ENCODE measurements around the gene RCHY1.
A peak's percentile ranks its signal among the peaks of the same experiment; 100 is the strongest.
"Not testable (repeated sequence)": the region's sequence is repeated elsewhere in the genome, so short reads cannot be mapped to it uniquely, and the experiment has no call there.

RCHY1 gene

DNA sequence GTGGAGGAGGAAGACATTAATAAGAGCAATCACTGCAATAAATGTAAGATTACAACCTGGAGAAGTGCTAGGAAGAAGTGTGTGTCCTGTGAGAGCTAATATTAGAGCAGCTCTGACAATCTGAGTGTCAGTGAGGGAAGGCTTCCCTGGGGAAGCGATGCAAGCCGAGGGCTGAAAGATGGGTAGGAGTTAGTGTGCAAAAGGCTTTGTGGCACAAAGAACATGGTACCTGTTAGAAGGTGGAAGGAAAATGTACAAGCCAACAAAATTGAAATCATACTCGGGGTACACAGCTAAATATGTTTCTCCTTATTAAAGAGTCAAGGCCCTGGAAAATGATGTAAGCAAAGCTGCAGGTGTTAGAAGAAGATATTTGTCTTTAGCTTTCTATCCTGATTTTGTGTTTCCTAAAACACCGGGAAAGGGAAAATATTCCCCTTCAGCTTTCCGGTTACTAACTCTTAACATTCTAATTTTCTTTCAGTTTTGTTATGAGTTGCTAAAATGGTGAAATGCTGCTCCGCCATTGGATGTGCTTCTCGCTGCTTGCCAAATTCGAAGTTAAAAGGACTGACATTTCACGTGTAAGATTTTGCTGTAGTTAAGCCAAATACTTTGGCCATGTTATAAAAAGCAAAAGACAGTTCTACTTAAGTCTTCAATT lies 878 bp upstream of the RCHY1 start:
- Histone ChIP-seq H3K9me3 (ENCODE audit: control insufficient read depth, insufficient read depth, low read length) (no peaks in the 10 kb centered on the region), H3K9ac (ENCODE audit: low read depth, low read length) (peak overlapping the region; percentile 85), H3K4me1 (ENCODE audit: control insufficient read depth, insufficient read depth, low read length) (peaks cover 34% of the 10 kb centered on the region), H3K27ac (ENCODE audit: low read depth, low read length) (peak overlapping the region; percentile 95), H3K27me3 (ENCODE audit: control insufficient read depth, insufficient read depth, low read length) (no peaks in the 10 kb centered on the region), H3K36me3 (ENCODE audit: control insufficient read depth, insufficient read depth, low read length) (peaks cover 26% of the 10 kb centered on the region), H3K4me3 (ENCODE audit: low read depth, low read length) (peak overlapping the region; percentile 83)

DNA sequence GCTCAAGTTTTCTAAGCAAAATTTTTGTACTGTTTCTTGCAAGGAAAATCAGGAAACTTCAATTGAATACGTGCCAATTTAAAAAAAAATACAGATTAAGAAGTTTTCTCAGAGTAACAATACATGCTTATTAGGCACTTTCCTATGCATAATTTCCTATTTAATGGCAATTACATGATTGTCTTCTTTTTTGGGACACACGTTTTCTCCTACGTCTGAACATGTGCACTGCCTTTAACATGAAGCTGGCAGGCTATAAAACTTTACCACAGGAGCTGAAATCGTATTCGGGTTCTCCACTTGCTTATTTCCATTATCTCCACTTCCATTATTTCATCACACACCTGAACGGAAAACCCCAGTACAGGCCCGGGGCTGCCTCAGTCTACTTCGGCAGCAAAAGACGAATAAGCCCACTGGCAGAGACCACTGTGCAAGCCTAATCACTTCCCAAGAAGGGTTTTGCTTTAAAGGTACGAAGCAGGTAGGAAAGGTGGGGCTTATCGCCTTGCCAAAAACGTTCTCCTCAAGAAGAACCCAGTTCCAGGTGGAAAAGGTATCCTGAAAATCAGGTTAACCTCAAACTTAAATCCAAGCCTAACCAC lies 575 bp downstream of the RCHY1 start:
- Histone ChIP-seq H3K4me3 (ENCODE audit: low read depth, low read length) (peak overlapping the region; percentile 83), H3K36me3 (ENCODE audit: control insufficient read depth, insufficient read depth, low read length) (peaks cover 23% of the 10 kb centered on the region), H3K27me3 (ENCODE audit: control insufficient read depth, insufficient read depth, low read length) (no peaks in the 10 kb centered on the region), H3K9ac (ENCODE audit: low read depth, low read length) (peak overlapping the region; percentile 85), H3K9me3 (ENCODE audit: control insufficient read depth, insufficient read depth, low read length) (no peaks in the 10 kb centered on the region), H3K27ac (ENCODE audit: low read depth, low read length) (peak overlapping the region; percentile 95), H3K4me1 (ENCODE audit: control insufficient read depth, insufficient read depth, low read length) (peaks cover 34% of the 10 kb centered on the region)

DNA sequence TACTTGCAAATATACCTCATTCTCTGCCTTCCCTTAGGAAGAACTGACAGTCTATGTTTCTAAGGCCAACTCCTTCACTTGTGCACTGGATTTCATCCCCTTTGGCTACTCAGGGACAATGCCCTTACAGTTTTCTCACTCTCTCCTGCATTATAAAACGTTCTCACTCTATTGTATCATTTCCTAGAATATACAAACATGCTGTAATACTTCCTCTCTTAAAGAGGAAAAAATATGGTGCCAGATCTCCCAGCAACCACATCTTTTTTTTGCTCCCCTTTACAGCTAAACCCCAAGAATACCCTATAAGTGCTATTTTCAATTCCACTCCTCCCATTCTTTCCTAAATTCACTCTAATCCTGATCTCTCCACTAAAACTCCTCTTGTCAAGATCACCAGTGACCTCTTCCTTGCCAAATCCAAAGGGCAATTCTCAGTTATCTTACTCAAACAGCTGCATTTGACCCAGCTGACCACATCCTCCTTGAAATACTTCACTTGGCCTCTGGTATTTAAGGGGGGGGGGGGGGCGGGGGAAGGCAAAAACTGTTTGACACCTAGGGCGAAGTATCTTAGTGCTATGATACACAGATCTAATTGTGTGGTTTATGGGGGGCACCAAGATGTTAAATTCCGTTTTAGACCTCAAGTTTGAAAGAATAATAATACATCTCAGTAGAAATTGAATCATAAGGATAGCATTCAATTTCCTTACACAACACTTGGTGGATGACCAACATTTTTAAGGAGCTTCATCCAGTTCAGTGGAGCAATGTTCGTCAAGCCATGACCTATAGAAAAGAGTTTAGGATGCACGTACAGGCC lies 1.6 kb downstream of the RCHY1 start:
- H3K4me3 ChIP-seq (ENCODE audit: low read depth, low read length): peak overlapping the region; percentile 83
- no peaks in the 10 kb centered on the region for H3K27me3 ChIP-seq (ENCODE audit: control insufficient read depth, insufficient read depth, low read length)
- H3K9ac ChIP-seq (ENCODE audit: low read depth, low read length): no peak overlapping the region
- peaks cover 34% of the 10 kb centered on the region for H3K4me1 ChIP-seq (ENCODE audit: control insufficient read depth, insufficient read depth, low read length)
- H3K27ac ChIP-seq (ENCODE audit: low read depth, low read length): peak overlapping the region; percentile 81
- H3K36me3 ChIP-seq (ENCODE audit: control insufficient read depth, insufficient read depth, low read length): peaks cover 24% of the 10 kb centered on the region
- H3K9me3 ChIP-seq (ENCODE audit: control insufficient read depth, insufficient read depth, low read length): no peaks in the 10 kb centered on the region

DNA sequence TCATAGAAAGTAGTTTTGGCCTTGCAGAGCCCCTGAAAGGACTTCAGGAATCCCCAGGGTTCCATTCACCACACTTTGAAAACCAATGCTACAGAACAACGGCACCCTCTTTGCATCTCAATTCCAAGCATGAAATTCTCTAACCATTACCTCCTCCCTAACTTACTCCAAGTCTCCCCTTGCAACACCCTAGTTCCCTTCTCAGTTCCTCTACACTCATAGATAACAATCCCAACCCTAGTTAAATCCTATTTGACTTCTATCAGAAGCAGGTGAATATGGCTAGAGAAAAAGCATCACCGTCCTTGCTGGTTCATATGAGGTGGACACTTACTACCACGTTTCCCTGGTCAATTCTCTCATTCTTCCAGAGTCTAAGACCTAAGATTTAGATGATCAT lies 2.4 kb downstream of the RCHY1 start:
- H3K4me3 ChIP-seq (ENCODE audit: low read depth, low read length): peak overlapping the region; percentile 83
- H3K9ac ChIP-seq (ENCODE audit: low read depth, low read length): no peak overlapping the region; the same call in 1 of the 2 replicates

DNA sequence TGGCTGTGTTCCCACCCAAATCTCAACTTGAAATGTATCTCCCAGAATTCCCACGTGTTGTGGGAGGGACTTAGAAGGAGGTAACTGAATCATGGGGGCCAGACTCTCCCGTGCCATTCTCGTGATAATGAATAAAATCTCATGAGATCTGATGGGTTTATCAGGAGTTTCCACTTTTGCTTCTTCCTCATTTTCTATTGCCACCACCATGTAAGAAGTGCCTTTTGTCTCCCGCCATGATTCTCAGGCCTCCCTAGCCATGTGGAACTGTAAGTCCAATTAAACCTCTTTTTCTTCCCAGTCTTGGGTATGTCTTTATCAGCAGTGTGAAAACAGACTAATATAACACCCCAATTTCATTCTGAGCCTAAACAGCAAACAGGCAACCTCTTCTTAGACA lies 4.6 kb downstream of the RCHY1 start:
- not testable (repeated sequence) for H3K9me3 ChIP-seq (ENCODE audit: control insufficient read depth, insufficient read depth, low read length); H3K27ac ChIP-seq (ENCODE audit: low read depth, low read length); H3K9ac ChIP-seq (ENCODE audit: low read depth, low read length); H3K27me3 ChIP-seq (ENCODE audit: control insufficient read depth, insufficient read depth, low read length); H3K4me3 ChIP-seq (ENCODE audit: low read depth, low read length)
- Histone ChIP-seq H3K36me3 (ENCODE audit: control insufficient read depth, insufficient read depth, low read length) (peaks cover 42% of the 10 kb centered on the region), H3K4me1 (ENCODE audit: control insufficient read depth, insufficient read depth, low read length) (peaks cover 27% of the 10 kb centered on the region)

More for the DNA sequence above, 2.4 kb downstream of the RCHY1 start:
- Histone ChIP-seq H3K36me3 (ENCODE audit: control insufficient read depth, insufficient read depth, low read length) (peaks cover 26% of the 10 kb centered on the region), H3K9me3 (ENCODE audit: control insufficient read depth, insufficient read depth, low read length) (no peaks in the 10 kb centered on the region), H3K4me1 (ENCODE audit: control insufficient read depth, insufficient read depth, low read length) (peaks cover 34% of the 10 kb centered on the region), H3K27ac (ENCODE audit: low read depth, low read length) (peak overlapping the region; percentile 81), H3K27me3 (ENCODE audit: control insufficient read depth, insufficient read depth, low read length) (no peaks in the 10 kb centered on the region)

DNA sequence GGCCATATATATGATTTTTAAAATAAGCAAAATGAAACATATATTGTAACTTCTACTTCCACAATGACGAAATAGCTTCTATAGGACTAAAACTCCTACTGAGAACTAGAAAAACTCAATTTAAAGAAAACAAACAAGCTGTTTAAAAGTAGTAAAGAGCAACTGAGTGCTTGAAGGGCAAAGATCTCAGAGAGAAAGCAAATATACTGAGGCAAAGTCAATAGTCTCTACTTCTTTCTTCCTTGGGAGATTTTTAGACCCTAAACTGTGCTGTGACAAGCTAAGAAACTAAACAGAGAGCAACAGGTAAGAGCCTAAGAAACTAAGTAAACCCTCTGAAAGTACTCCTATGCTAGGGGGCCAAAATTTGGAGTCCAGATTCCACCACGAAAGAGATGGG lies 8.6 kb downstream of the RCHY1 start:
- Histone ChIP-seq H3K36me3 (ENCODE audit: control insufficient read depth, insufficient read depth, low read length) (peaks cover 62% of the 10 kb centered on the region), H3K27ac (ENCODE audit: low read depth, low read length) (peak overlapping the region; percentile 7), H3K4me3 (ENCODE audit: low read depth, low read length) (no peak overlapping the region), H3K4me1 (ENCODE audit: control insufficient read depth, insufficient read depth, low read length) (no peaks in the 10 kb centered on the region), H3K27me3 (ENCODE audit: control insufficient read depth, insufficient read depth, low read length) (no peaks in the 10 kb centered on the region), H3K9me3 (ENCODE audit: control insufficient read depth, insufficient read depth, low read length) (no peaks in the 10 kb centered on the region), H3K9ac (ENCODE audit: low read depth, low read length) (no peak overlapping the region)

DNA sequence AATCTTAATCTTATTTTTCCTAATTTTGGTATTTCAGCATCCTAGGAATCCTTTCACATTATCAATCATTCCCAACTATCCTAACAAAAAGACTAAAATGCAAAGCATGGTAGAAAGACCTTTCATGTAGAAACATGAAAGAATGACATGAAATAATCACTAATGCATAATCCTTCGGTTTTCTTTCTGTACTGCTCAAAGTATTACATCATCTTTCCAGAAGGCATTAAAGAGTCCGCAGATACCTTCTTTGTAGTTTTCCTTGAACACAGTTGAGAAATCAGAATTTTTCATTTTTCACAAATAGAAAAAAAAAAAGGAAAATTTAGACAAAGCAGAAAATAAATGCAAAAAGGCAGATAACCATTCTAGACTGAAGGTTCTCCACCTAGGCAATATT lies 11.5 kb downstream of the RCHY1 start:
- no peaks in the 10 kb centered on the region for H3K27me3 ChIP-seq (ENCODE audit: control insufficient read depth, insufficient read depth, low read length)
- H3K4me3 ChIP-seq (ENCODE audit: low read depth, low read length): no peak overlapping the region
- no peaks in the 10 kb centered on the region for H3K9me3 ChIP-seq (ENCODE audit: control insufficient read depth, insufficient read depth, low read length)
- H3K4me1 ChIP-seq (ENCODE audit: control insufficient read depth, insufficient read depth, low read length): no peaks in the 10 kb centered on the region
- peaks cover 62% of the 10 kb centered on the region for H3K36me3 ChIP-seq (ENCODE audit: control insufficient read depth, insufficient read depth, low read length)
- H3K27ac ChIP-seq (ENCODE audit: low read depth, low read length): no peak overlapping the region
- no peak overlapping the region for H3K9ac ChIP-seq (ENCODE audit: low read depth, low read length)

DNA sequence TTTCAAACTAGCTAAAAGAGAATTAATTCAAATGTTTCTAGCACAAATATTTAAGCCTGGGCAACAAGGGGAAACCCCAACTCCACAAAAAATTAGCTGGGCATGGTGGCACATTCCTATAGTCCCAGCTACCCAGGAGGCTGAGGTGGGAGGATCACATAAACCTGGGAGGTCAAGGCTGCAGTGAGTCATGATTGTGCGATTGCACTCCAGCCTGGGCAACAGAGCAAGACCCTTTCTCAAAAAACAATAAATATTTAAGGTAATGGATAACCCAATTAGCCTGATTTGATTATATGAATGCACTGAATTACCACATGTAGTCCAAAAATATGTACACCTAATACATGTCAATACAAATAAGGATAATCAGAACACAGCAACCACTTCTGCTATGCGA lies 14.3 kb downstream of the RCHY1 start:
- H3K4me1 ChIP-seq (ENCODE audit: control insufficient read depth, insufficient read depth, low read length): no peaks in the 10 kb centered on the region
- H3K27ac ChIP-seq (ENCODE audit: low read depth, low read length): no peak overlapping the region
- H3K9me3 ChIP-seq (ENCODE audit: control insufficient read depth, insufficient read depth, low read length): no peaks in the 10 kb centered on the region
- peaks cover 54% of the 10 kb centered on the region for H3K36me3 ChIP-seq (ENCODE audit: control insufficient read depth, insufficient read depth, low read length)
- no peak overlapping the region for H3K9ac ChIP-seq (ENCODE audit: low read depth, low read length)
- no peak overlapping the region for H3K4me3 ChIP-seq (ENCODE audit: low read depth, low read length)
- no peaks in the 10 kb centered on the region for H3K27me3 ChIP-seq (ENCODE audit: control insufficient read depth, insufficient read depth, low read length)

DNA sequence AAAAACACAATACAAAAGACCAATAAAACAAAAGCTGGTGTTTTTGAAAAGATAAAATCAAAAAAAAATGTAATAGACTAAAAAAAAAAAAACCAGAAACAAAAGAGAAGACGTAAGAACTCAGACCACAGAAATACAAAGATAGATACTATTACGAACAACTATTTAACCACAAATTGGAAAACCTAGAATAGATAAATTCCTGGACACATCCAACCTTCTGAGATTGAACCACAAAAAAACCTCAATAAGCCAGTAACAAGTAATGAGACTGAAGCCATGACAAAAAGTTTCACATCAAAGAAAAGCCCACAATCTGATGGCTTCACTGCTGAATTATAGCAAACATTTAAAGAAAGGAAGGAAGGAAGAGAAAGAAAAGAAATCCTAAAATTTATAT lies 16.2 kb downstream of the RCHY1 start:
- Histone ChIP-seq H3K9ac (ENCODE audit: low read depth, low read length) (no peak overlapping the region), H3K4me3 (ENCODE audit: low read depth, low read length) (no peak overlapping the region), H3K27ac (ENCODE audit: low read depth, low read length) (no peak overlapping the region), H3K36me3 (ENCODE audit: control insufficient read depth, insufficient read depth, low read length) (peaks cover 54% of the 10 kb centered on the region), H3K27me3 (ENCODE audit: control insufficient read depth, insufficient read depth, low read length) (no peaks in the 10 kb centered on the region), H3K9me3 (ENCODE audit: control insufficient read depth, insufficient read depth, low read length) (no peaks in the 10 kb centered on the region), H3K4me1 (ENCODE audit: control insufficient read depth, insufficient read depth, low read length) (no peaks in the 10 kb centered on the region)

DNA sequence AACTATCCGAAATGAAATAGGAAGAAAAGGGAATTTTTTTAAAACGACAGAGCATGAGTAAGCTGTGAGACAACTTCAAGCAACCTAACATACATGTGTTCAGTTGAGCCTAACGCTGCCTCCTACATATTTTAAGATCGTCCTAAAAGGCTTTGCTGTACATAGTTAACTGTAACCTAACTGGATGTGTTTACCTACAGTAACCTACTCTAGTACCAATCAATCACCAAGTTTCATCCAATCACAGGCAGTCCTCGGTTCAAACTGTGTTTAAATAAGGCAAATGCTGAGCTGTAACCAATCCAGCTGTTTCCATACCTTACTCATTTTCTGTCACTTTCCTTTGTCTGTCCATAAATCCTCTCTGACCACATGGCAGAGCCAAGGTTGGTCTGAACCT lies 17.1 kb downstream of the RCHY1 start:
- peaks cover 56% of the 10 kb centered on the region for H3K36me3 ChIP-seq (ENCODE audit: control insufficient read depth, insufficient read depth, low read length)
- H3K27ac ChIP-seq (ENCODE audit: low read depth, low read length): no peak overlapping the region
- no peaks in the 10 kb centered on the region for H3K9me3 ChIP-seq (ENCODE audit: control insufficient read depth, insufficient read depth, low read length)
- H3K27me3 ChIP-seq (ENCODE audit: control insufficient read depth, insufficient read depth, low read length): no peaks in the 10 kb centered on the region
- no peak overlapping the region for H3K9ac ChIP-seq (ENCODE audit: low read depth, low read length)
- no peaks in the 10 kb centered on the region for H3K4me1 ChIP-seq (ENCODE audit: control insufficient read depth, insufficient read depth, low read length)
- no peak overlapping the region for H3K4me3 ChIP-seq (ENCODE audit: low read depth, low read length)

DNA sequence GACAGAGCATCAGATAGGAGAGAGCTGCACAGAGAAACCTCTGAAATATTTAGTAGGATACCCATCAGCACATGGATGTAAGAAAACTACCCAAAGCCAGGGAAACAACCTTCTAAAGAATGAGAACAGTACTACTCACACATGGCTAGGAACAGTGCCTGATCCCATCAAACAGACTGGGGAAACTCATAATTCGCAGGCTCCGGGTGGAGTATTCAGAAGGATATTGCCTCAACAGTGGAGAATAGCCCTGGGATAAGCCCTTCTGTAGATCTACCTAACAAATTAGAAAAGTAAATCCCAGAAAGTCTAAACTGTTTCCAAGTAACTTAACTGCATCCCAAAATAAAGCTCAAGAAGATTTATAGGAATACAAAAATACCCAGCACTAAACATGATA lies 17.8 kb downstream of the RCHY1 start:
- Histone ChIP-seq H3K36me3 (ENCODE audit: control insufficient read depth, insufficient read depth, low read length) (peaks cover 63% of the 10 kb centered on the region), H3K9ac (ENCODE audit: low read depth, low read length) (no peak overlapping the region), H3K4me3 (ENCODE audit: low read depth, low read length) (no peak overlapping the region), H3K27ac (ENCODE audit: low read depth, low read length) (no peak overlapping the region), H3K27me3 (ENCODE audit: control insufficient read depth, insufficient read depth, low read length) (no peaks in the 10 kb centered on the region), H3K9me3 (ENCODE audit: control insufficient read depth, insufficient read depth, low read length) (no peaks in the 10 kb centered on the region), H3K4me1 (ENCODE audit: control insufficient read depth, insufficient read depth, low read length) (no peaks in the 10 kb centered on the region)

All from HUES48 (cell line).